Activated T-cell treated with anti-CD3 and anti-CD28 coated beads, Interleukin-2, amount 50 U/mL, for 72 hours (primary cell): ENCODE data around the gene CACNA2D3. TPM values are rescaled to one million over a fixed set of nuclear protein-coding genes. Genes with fewer than 3 reads are reported as not detected.
A peak's percentile ranks its signal among the peaks of the same experiment; 100 is the strongest.

Source experiments
- ATAC-seq, 2 donors: fragments of 150-1000 bp; cut with Tn5 transposase; replicated peaks in 1 of 2; 2 replicates each; pipeline ENCODE4 v1.10.0; 2021; ENCODE audit warnings: moderate library complexity in 2 of 2, mild to moderate bottlenecking in 1 of 2
- DNase-seq, 2 donors: peaks; one replicate each; pipeline ENCODE4 v3.0.0; 2021 to 2022; ENCODE audit warnings: mixed read lengths in 1 of 2
- H3K27ac Mint-ChIP-seq: one replicate; pipeline ENCODE4 v1.8.0; 2022; ENCODE audit warnings: mild to moderate bottlenecking, moderate library complexity, mixed read lengths
- H3K27me3 Mint-ChIP-seq: one replicate; pipeline ENCODE4 v1.8.0; 2022; ENCODE audit warnings: low read depth, mixed read lengths
- H3K36me3 Mint-ChIP-seq, 2 donors: one replicate each; pipeline ENCODE4 v1.8.0; 2022; ENCODE audit warnings: mixed read lengths in 2 of 2, mild to moderate bottlenecking in 1 of 2; ENCODE audit not compliant: insufficient read depth in 2 of 2
- H3K4me1 Mint-ChIP-seq: one replicate; pipeline ENCODE4 v1.8.0; 2022; ENCODE audit warnings: low read depth, mixed read lengths
- H3K4me3 Mint-ChIP-seq, 2 donors: one replicate each; pipeline ENCODE4 v1.8.0; 2022; ENCODE audit warnings: mild to moderate bottlenecking in 2 of 2, mixed read lengths in 2 of 2, moderate library complexity in 2 of 2
- H3K9me3 Mint-ChIP-seq, 2 donors: one replicate each; pipeline ENCODE4 v1.8.0; 2022; ENCODE audit warnings: mixed read lengths in 2 of 2
- total RNA-seq, 2 donors: library from RNA; stranded (reverse); gene quantifications; one replicate each; pipeline ENCODE4 v1.2.3, GENCODE V29; 2022

Gene CACNA2D3
- total RNA-seq, 2 donors from 2014 or later = not detected

GRCh38 chr3:54837964-54838363 is 715.6 kb downstream of the CACNA2D3 start:
- H3K9me3 Mint-ChIP-seq = no peaks in the 10 kb centered on the region

DNA sequence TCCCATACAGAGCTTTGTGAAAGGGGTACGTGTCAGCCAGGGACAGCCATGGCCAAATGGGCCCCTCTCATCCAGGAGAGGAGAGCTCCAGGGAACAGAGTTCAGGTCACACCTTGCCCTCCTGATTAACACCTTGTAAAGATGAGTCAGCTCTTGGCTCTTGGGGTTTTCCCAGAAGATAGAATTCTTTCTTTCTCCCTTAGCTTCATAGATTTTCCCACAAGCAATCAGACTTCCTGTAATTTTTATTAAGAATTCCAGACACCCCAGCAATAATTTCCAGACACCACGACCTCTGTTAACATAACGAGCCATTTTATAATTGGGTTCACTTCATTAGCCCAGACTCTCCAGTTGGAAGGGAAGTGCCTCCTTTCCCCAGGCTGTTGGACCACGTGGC is 719.1 kb downstream of the CACNA2D3 start:
- DNase-seq (no peak), ATAC-seq (no peak)
- H3K27ac Mint-ChIP-seq = no peak overlapping the region
- no peaks in the 10 kb centered on the region for H3K4me1 Mint-ChIP-seq
- no peaks in the 10 kb centered on the region for H3K27me3 Mint-ChIP-seq
- no peaks in the 10 kb centered on the region for H3K36me3 Mint-ChIP-seq
- H3K4me3 Mint-ChIP-seq = no peak overlapping the region
- peaks cover 0 to 1% of the 10 kb centered on the region in 2 donors for H3K9me3 Mint-ChIP-seq

More at GRCh38 chr3:54837964-54838363, 715.6 kb downstream of the CACNA2D3 start:
- no peak overlapping the region for H3K27ac Mint-ChIP-seq
- no peaks in the 10 kb centered on the region for H3K36me3 Mint-ChIP-seq
- DNase-seq = no peak
- no peaks in the 10 kb centered on the region for H3K27me3 Mint-ChIP-seq
- H3K4me3 Mint-ChIP-seq = no peak overlapping the region
- H3K4me1 Mint-ChIP-seq = no peaks in the 10 kb centered on the region
- ATAC-seq = no peak

GRCh38 chr3:54843352-54843751 is 721.0 kb downstream of the CACNA2D3 start:
- Mint-ChIP-seq H3K36me3 (no peaks in the 10 kb centered on the region), H3K9me3 (peaks cover 0 to 1% of the 10 kb centered on the region in 2 donors), H3K27me3 (no peaks in the 10 kb centered on the region), H3K4me1 (no peaks in the 10 kb centered on the region), H3K27ac (no peak overlapping the region), H3K4me3 (no peak overlapping the region)
- DNase-seq = no peak
- ATAC-seq = no peak

DNA sequence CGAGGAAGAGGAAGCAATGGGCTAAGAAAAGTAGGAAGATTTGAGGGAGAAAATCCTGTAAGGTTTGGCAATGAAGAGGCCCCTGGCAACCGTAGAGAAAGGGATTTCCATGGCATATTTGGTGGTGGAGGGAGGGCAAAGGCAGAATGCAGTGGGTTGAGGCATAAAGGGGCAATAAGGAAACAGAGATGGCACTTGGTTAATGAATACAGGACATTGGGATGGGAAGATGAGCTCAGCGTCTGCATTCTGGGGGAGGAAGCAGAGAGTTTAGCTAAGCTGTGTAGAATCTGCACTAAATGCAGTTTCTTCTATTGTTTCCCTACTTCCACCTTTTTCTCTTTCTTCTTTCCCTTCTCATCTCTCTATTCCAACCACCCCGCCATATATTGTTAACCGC is 721.9 kb downstream of the CACNA2D3 start:
- no peak overlapping the region for H3K4me3 Mint-ChIP-seq
- no peaks in the 10 kb centered on the region for H3K4me1 Mint-ChIP-seq
- DNase-seq = no peak
- H3K9me3 Mint-ChIP-seq = peaks cover 0 to 1% of the 10 kb centered on the region in 2 donors
- H3K27me3 Mint-ChIP-seq = no peaks in the 10 kb centered on the region
- no peak overlapping the region for H3K27ac Mint-ChIP-seq
- ATAC-seq = no peak
- H3K36me3 Mint-ChIP-seq = no peaks in the 10 kb centered on the region

DNA sequence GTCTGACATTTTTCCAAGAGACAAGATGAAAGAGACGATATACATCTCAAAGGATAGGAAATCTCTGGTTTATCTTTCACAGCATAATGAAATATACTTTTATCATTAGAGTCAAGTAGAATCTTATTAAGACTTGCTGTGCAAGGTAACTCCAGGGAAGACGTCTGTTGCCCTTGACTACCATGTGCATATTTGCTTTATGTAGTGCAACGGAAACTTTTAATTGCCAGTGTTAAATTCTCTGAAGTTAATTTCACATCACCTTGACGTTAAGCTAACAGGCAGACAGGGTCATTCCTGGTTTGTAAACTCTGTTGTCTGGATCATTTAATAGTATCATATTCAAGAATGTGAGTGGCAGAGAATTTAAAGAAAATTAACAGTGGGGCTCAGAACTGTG is 722.7 kb downstream of the CACNA2D3 start:
- Mint-ChIP-seq H3K9me3 (peaks cover 0 to 1% of the 10 kb centered on the region in 2 donors), H3K27me3 (no peaks in the 10 kb centered on the region), H3K4me1 (no peaks in the 10 kb centered on the region), H3K36me3 (no peaks in the 10 kb centered on the region), H3K27ac (no peak overlapping the region), H3K4me3 (no peak overlapping the region)
- no peak for ATAC-seq
- DNase-seq = no peak

- Mint-ChIP-seq H3K36me3 (no peaks in the 10 kb centered on the region), H3K9me3 (peaks cover 0 to 1% of the 10 kb centered on the region in 2 donors), H3K27me3 (no peaks in the 10 kb centered on the region), H3K4me1 (no peaks in the 10 kb centered on the region), H3K27ac (no peak overlapping the region), H3K4me3 (no peak overlapping the region)
- no peak for ATAC-seq
- DNase-seq = no peak
These were observed 723.2 kb downstream of the CACNA2D3 start for GRCh38 chr3:54845551-54845950.

DNA sequence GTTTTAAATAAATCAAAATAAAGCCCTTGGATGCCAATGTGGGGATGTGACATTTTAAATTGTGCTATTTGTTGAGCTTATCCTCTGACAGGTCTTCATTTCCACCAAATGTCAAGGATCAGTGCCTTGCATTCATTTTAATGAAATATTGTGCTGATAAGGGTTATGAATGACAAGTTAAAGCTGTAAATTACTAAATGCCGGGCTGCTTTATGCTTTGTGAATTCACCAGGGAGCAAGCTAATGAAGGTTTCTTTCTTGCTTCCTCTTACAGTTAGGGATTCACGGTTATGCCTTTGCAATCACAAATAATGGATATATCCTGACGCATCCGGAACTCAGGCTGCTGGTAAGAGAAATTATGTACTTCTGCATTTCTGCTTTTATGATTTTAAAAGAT is 723.8 kb downstream of the CACNA2D3 start:
- H3K27ac Mint-ChIP-seq = no peak overlapping the region
- no peaks in the 10 kb centered on the region for H3K36me3 Mint-ChIP-seq
- H3K4me3 Mint-ChIP-seq = no peak overlapping the region
- peaks cover 0 to 1% of the 10 kb centered on the region in 2 donors for H3K9me3 Mint-ChIP-seq
- DNase-seq (no peak), ATAC-seq (no peak)
- no peaks in the 10 kb centered on the region for H3K4me1 Mint-ChIP-seq
- no peaks in the 10 kb centered on the region for H3K27me3 Mint-ChIP-seq

DNA sequence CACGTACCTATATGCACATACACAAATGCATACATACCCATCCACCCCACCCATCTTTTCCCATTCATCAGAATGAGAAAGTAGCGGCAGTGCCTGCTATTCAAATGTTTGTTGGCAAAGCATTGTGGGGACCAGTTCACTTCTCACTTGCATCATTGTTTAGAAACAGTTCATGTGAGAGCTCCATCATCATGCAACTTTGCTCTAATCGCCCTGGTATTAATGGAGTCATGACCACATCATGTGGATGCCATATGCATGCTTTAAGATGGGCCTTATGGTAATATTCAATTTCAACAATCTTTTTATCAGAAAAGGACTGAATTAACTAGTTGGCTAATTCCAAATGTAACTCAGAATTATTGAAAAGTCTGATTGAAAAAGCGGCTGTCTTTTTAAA is 725.0 kb downstream of the CACNA2D3 start:
- H3K4me3 Mint-ChIP-seq = no peak overlapping the region

DNA sequence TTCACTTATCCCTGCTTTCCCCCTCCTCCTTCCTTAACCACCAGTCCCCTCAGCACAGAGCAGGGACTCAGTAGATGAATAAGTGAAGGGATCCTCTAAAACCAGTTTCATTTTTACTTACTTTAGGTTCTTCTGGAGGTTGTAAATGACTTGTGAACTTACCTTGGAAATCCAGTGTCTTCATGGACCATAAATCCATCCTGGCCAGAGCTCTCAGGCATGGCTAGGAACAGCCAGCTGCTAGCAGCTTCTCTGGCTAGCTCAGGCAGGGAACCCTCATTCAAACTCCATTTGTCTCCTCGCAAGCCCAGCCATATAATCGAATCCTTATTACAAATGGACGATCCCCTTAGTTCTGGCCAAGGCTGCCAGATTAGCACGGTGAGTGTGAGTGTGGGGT is 727.0 kb downstream of the CACNA2D3 start:
- Mint-ChIP-seq H3K4me3 (no peak overlapping the region), H3K27ac (no peak overlapping the region), H3K36me3 (no peaks in the 10 kb centered on the region), H3K9me3 (no peaks in the 10 kb centered on the region), H3K27me3 (no peaks in the 10 kb centered on the region), H3K4me1 (no peaks in the 10 kb centered on the region)
- ATAC-seq (no peak), DNase-seq (no peak)

More for the DNA sequence above, 725.0 kb downstream of the CACNA2D3 start:
- ATAC-seq = no peak
- DNase-seq = no peak
- Mint-ChIP-seq H3K36me3 (no peaks in the 10 kb centered on the region), H3K27me3 (no peaks in the 10 kb centered on the region), H3K9me3 (peaks cover 0 to 1% of the 10 kb centered on the region in 2 donors), H3K27ac (no peak overlapping the region), H3K4me1 (no peaks in the 10 kb centered on the region)

DNA sequence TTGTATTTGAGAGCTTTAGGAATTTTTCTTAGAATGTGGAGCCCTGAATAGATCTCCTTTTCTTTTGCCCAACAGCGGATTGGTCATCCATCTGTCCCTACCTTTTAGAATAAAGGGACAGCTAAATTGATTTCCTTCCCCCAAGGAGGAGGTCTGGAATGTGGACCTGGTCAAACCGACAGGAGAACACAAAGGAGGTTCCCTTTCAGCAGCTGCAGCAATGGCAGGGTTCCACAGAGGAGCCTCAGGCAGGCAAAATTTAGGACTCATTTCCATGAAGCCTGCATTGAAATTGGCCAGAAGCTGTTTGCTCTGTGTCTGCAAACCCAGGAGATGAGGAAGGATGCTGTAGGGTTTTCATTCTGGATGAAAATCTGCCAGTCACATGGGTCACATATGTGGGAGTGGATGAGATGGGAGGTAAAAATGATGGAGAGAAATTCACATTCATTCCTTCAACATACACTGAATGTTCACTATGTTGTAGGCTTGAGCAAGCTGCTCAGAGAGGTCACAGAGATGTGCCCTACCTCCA is 728.2 kb downstream of the CACNA2D3 start:
- no peaks in the 10 kb centered on the region for H3K9me3 Mint-ChIP-seq
- H3K27me3 Mint-ChIP-seq = peaks cover 2% of the 10 kb centered on the region
- H3K4me1 Mint-ChIP-seq = no peaks in the 10 kb centered on the region
- H3K27ac Mint-ChIP-seq = no peak overlapping the region
- H3K4me3 Mint-ChIP-seq = no peak overlapping the region
- no peaks in the 10 kb centered on the region for H3K36me3 Mint-ChIP-seq
- DNase-seq (no peak), ATAC-seq (no peak)

- Mint-ChIP-seq H3K4me3 (no peak overlapping the region), H3K4me1 (no peaks in the 10 kb centered on the region), H3K27ac (no peak overlapping the region), H3K9me3 (no peaks in the 10 kb centered on the region), H3K27me3 (peaks cover 8% of the 10 kb centered on the region), H3K36me3 (no peaks in the 10 kb centered on the region)
- DNase-seq (peak; percentile 51 to 66), ATAC-seq (peak in 1 of 2 donors; percentile 44)
These were observed 731.4 kb downstream of the CACNA2D3 start for GRCh38 chr3:54853573-54854404.

- no peak overlapping the region for H3K27ac Mint-ChIP-seq
- H3K27me3 Mint-ChIP-seq = peaks cover 8% of the 10 kb centered on the region
- ATAC-seq = no peak
- no peaks in the 10 kb centered on the region for H3K36me3 Mint-ChIP-seq
- no peaks in the 10 kb centered on the region for H3K9me3 Mint-ChIP-seq
- no peaks in the 10 kb centered on the region for H3K4me1 Mint-ChIP-seq
- no peak overlapping the region for H3K4me3 Mint-ChIP-seq
- DNase-seq = no peak
These were observed 733.9 kb downstream of the CACNA2D3 start for GRCh38 chr3:54856271-54856670.

- Mint-ChIP-seq H3K9me3 (no peaks in the 10 kb centered on the region), H3K4me3 (no peak overlapping the region), H3K36me3 (no peaks in the 10 kb centered on the region), H3K27me3 (peaks cover 8% of the 10 kb centered on the region), H3K4me1 (no peaks in the 10 kb centered on the region), H3K27ac (no peak overlapping the region)
- ATAC-seq (no peak), DNase-seq (no peak)
These were observed 735.0 kb downstream of the CACNA2D3 start for GRCh38 chr3:54857343-54857742.
